SK-N-SH (cell line): ENCODE results near the gene CFAP107. TPM values are rescaled to one million over a fixed set of nuclear protein-coding genes. Genes with fewer than 3 reads are reported as not detected.
A peak's percentile ranks its signal among the peaks of the same experiment; 100 is the strongest.

Source experiments
- CTCF ChIA-PET: fragments of 300-600, 350-600 bp; formaldehyde crosslinking; extraction: SDS; loops from one replicate; lab custom pipeline; 2021; lab: Yijun Ruan, JAX
- POLR2A ChIA-PET: fragments of 350-600 bp; sonication (Branson Sonifier 250); formaldehyde crosslinking; extraction: SDS; loops from one replicate; lab custom pipeline; 2020; ENCODE audit warnings: antibody characterized with exemption, inconsistent platforms; lab: Yijun Ruan, JAX
- DNase-seq: peaks from one replicate; pipeline ENCODE4 v3.0.0; 2012
- H2AFZ ChIP-seq: fragments of 200-600 bp; sonication (generic); 2 replicates; pipeline ENCODE4 v1.8.1; 2016; ENCODE audit warnings: antibody characterized with exemption, mild to moderate bottlenecking, low read depth
- H3F3A ChIP-seq: fragments of 200-600 bp; sonication (generic); replicated peaks from 2 replicates; pipeline ENCODE3; 2016; ENCODE audit warnings: antibody characterized with exemption, mild to moderate bottlenecking; ENCODE audit not compliant: insufficient read depth
- H3K27ac ChIP-seq, 2 experiments: fragments of 200-500 bp in 1 of 2; fragments of 200-600 bp in 1 of 2; sonication (Bioruptor generic) in 1 of 2; sonication (generic), shearing (Covaris generic) in 1 of 2; 2 replicates each; pipeline versions ENCODE4 v1.5.1 to v1.6.1; 2014 to 2016; ENCODE audit warnings: low read depth in 2 of 2, inconsistent platforms in 1 of 2, low read length in 1 of 2, mild to moderate bottlenecking in 1 of 2, mixed read lengths in 1 of 2
- H3K27me3 ChIP-seq: fragments of 200-600 bp; sonication (generic), shearing (Covaris generic); 2 replicates; pipeline ENCODE4 v1.6.1; 2016; ENCODE audit warnings: mixed run types; ENCODE audit not compliant: insufficient read depth
- H3K36me3 ChIP-seq, 2 experiments: fragments of 200-500 bp in 1 of 2; fragments of 200-600 bp in 1 of 2; sonication (Bioruptor generic) in 1 of 2; sonication (generic) in 1 of 2; replicated peaks in 1 of 2; 2 replicates each; pipeline versions ENCODE3 to v1.5.1; 2014 to 2016; ENCODE audit warnings: low read length in 1 of 2, mild to moderate bottlenecking in 1 of 2; ENCODE audit not compliant: insufficient read depth in 2 of 2, control insufficient read depth in 1 of 2
- H3K4me1 ChIP-seq, 2 experiments: fragments of 200-500 bp in 1 of 2; fragments of 200-600 bp in 1 of 2; sonication (Bioruptor generic) in 1 of 2; sonication (generic), shearing (Covaris generic) in 1 of 2; 2 replicates each; pipeline versions ENCODE4 v1.5.1 to v1.6.1; 2014 to 2016; ENCODE audit warnings: low read depth in 1 of 2, low read length in 1 of 2, mixed run types in 1 of 2; ENCODE audit not compliant: insufficient read depth in 2 of 2, control insufficient read depth in 1 of 2
- H3K4me2 ChIP-seq: fragments of 200-600 bp; sonication (generic), shearing (Covaris generic); 2 replicates; pipeline ENCODE4 v1.6.1; 2017; ENCODE audit warnings: mixed run types
- H3K4me3 ChIP-seq, 2 experiments: fragments of 200-500 bp in 1 of 2; fragments of 200-600 bp in 1 of 2; sonication (Bioruptor generic) in 1 of 2; sonication (generic), shearing (Covaris generic) in 1 of 2; 2 replicates each; pipeline versions ENCODE4 v1.5.1 to v1.8.1; 2014 to 2016; ENCODE audit warnings: low read depth in 2 of 2, inconsistent platforms in 1 of 2, low read length in 1 of 2, mild to moderate bottlenecking in 1 of 2, mixed read lengths in 1 of 2, moderate library complexity in 1 of 2
- H3K79me2 ChIP-seq: fragments of 200-600 bp; sonication (generic); 2 replicates; pipeline ENCODE4 v1.8.1; 2017; ENCODE audit warnings: mild to moderate bottlenecking; ENCODE audit not compliant: insufficient read depth
- H3K9ac ChIP-seq: fragments of 200-600 bp; sonication (generic); 2 replicates; pipeline ENCODE4 v1.6.1; 2017; ENCODE audit warnings: mixed run types
- H3K9me2 ChIP-seq: fragments of 200-600 bp; sonication (generic); 2 replicates; pipeline ENCODE4 v1.6.1; 2017; ENCODE audit warnings: mixed run types
- H3K9me3 ChIP-seq: fragments of 200-600 bp; sonication (generic); 2 replicates; pipeline ENCODE4 v1.6.1; 2017; ENCODE audit warnings: mixed run types, mild to moderate bottlenecking, moderate library complexity
- H4K20me1 ChIP-seq: fragments of 200-600 bp; sonication (generic); 2 replicates; pipeline ENCODE4 v1.6.1; 2017; ENCODE audit warnings: mild to moderate bottlenecking, mixed run types; ENCODE audit not compliant: insufficient read depth
- CHD2 ChIP-seq: fragments of 150-350 bp; IDR thresholded peaks from 2 replicates; pipeline ENCODE4 v1.6.1; 2018; ENCODE audit warnings: low read length; ENCODE audit not compliant: partially characterized antibody
- CTCF ChIP-seq: fragments of 200-600 bp; sonication (generic); IDR thresholded peaks from 2 replicates; pipeline ENCODE4 v1.6.1; 2017; ENCODE audit warnings: antibody characterized with exemption, mild to moderate bottlenecking, moderate library complexity
- ELF1 ChIP-seq: IDR thresholded peaks from 2 replicates; pipeline ENCODE4 v1.4.0; 2012
- EP300 ChIP-seq, 2 experiments: IDR thresholded peaks; 2 replicates each; pipeline versions ENCODE4 v1.4.0 to v1.6.1; 2012; ENCODE audit warnings: borderline replicate concordance in 1 of 2, low read depth in 1 of 2, low read length in 1 of 2
- FOSL2 ChIP-seq: IDR thresholded peaks from 2 replicates; pipeline ENCODE4 v1.4.0; 2012; ENCODE audit warnings: low read depth, mild to moderate bottlenecking, moderate library complexity, borderline replicate concordance
- FOXJ3 ChIP-seq: sonication (generic); formaldehyde crosslinking; IDR thresholded peaks from 2 replicates; pipeline ENCODE4 v1.5.1; 2020; ENCODE audit warnings: mild to moderate bottlenecking, missing genetic modification reagents
- FOXM1 ChIP-seq: IDR thresholded peaks from 2 replicates; pipeline ENCODE4 v1.4.0; 2012; ENCODE audit warnings: low read depth, mild to moderate bottlenecking
- GABPA ChIP-seq: IDR thresholded peaks from 2 replicates; pipeline ENCODE4 v1.4.0; 2012; ENCODE audit warnings: low read depth, mild to moderate bottlenecking
- JUND ChIP-seq: IDR thresholded peaks from 2 replicates; pipeline ENCODE4 v1.4.0; 2012
- NFIC ChIP-seq: IDR thresholded peaks from 2 replicates; pipeline ENCODE4 v1.4.0; 2012; ENCODE audit warnings: borderline replicate concordance
- POLR2AphosphoS5 ChIP-seq: IDR thresholded peaks from 2 replicates; pipeline ENCODE4 v1.6.1; 2012; ENCODE audit warnings: low read depth, low read length
- RCOR1 ChIP-seq: fragments of 150-350 bp; IDR thresholded peaks from 2 replicates; pipeline ENCODE4 v1.6.1; 2017; ENCODE audit warnings: antibody characterized with exemption, low read length
- REST ChIP-seq: IDR thresholded peaks from 2 replicates; pipeline ENCODE4 v1.6.1; 2012; ENCODE audit warnings: mild to moderate bottlenecking, low read depth, low read length, moderate library complexity
- RFX5 ChIP-seq: IDR thresholded peaks from 2 replicates; pipeline ENCODE4 v1.6.1; 2012; ENCODE audit warnings: mild to moderate bottlenecking, improper control_type of control experiment, low read length
- RXRA ChIP-seq: IDR thresholded peaks from 2 replicates; pipeline ENCODE4 v1.4.0; 2012; ENCODE audit warnings: low read depth, mild to moderate bottlenecking, borderline replicate concordance
- TCF12 ChIP-seq: IDR thresholded peaks from 2 replicates; pipeline ENCODE4 v1.4.0; 2012
- WGBS: methylation state at CpG from one replicate; pipeline ENCODE4 v1.1.6; 2017; ENCODE audit warnings: low lambda C conversion rate; 5-methylcytosine and 5-hydroxymethylcytosine counted together
- polyA plus RNA-seq, 3 experiments: library from polyadenylated mRNA; depleted of rRNA; stranded (reverse); fragments of >200 nt; gene quantifications; 2 replicates each; pipeline ENCODE4 v1.2.3, GENCODE V29; 2012
- TF ChIP-seq, protein P1 (sequence below): fragments of 150-350 bp; IDR thresholded peaks from 2 replicates; pipeline ENCODE4 v1.6.1; 2016; ENCODE audit warnings: mild to moderate bottlenecking, low read depth, low read length
- TF ChIP-seq, protein P2 (sequence below): fragments of 150-350 bp; IDR thresholded peaks from 2 replicates; pipeline ENCODE4 v1.6.1; 2017; ENCODE audit warnings: antibody characterized with exemption, low read length, low read depth, borderline replicate concordance
- TF ChIP-seq, protein P3 (sequence below): IDR thresholded peaks from 2 replicates; pipeline ENCODE4 v1.4.0; 2012; ENCODE audit warnings: low read depth, borderline replicate concordance

Gene CFAP107
- not detected in 2 replicates for polyA plus RNA-seq (2012; rRNA removed)
- not detected in 2 replicates for polyA plus RNA-seq (2012; cell fraction: cytosol; rRNA removed)
- polyA plus RNA-seq (2012; cell fraction: nucleus; rRNA removed), result not detected in 2 replicates

- Histone ChIP-seq H3K79me2 (no peaks in the 10 kb centered on the region), H3K36me3 (no peaks in the 10 kb centered on the region), H3K9ac (no peak within 1 kb of the TSS), H2AFZ (no peak within 1 kb of the TSS; the same call in 1 of the 2 replicates), H3K4me3 (no peak within 1 kb of the TSS), H3K27me3 (no peaks in the 10 kb centered on the region), H4K20me1 (no peaks in the 10 kb centered on the region), H3F3A (no peaks in the 10 kb centered on the region), H3K27ac (peak within 1 kb of the TSS in 1 of 2 experiments; percentile 36; a peak in 1 of 4 replicates), H3K4me1 (no peaks in the 10 kb centered on the region; a peak in 1 of 4 replicates), H3K4me2 (no peak within 1 kb of the TSS), H3K9me2 (no peaks in the 10 kb centered on the region), H3K9me3 (no peaks in the 10 kb centered on the region)
- 0% methylated on average over 2 of the region's 2 CpGs for WGBS
- DNase-seq, result no peak
- ChIA-PET POLR2A (no interaction called here), CTCF (no interaction called here)
- TF ChIP-seq RXRA, result no peak
- TF ChIP-seq GABPA, result no peak
- TF ChIP-seq, protein P1, sequence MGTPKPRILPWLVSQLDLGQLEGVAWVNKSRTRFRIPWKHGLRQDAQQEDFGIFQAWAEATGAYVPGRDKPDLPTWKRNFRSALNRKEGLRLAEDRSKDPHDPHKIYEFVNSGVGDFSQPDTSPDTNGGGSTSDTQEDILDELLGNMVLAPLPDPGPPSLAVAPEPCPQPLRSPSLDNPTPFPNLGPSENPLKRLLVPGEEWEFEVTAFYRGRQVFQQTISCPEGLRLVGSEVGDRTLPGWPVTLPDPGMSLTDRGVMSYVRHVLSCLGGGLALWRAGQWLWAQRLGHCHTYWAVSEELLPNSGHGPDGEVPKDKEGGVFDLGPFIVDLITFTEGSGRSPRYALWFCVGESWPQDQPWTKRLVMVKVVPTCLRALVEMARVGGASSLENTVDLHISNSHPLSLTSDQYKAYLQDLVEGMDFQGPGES, result no peak
- no peak for TF ChIP-seq ELF1
- no peak for TF ChIP-seq FOXJ3 (CRISPR knock-in tag)
- TF ChIP-seq NFIC, result no peak
- TF ChIP-seq FOXM1, result no peak
- no peak for TF ChIP-seq CHD2
- TF ChIP-seq CTCF, result no peak
- no peak for TF ChIP-seq FOSL2
- no peak for TF ChIP-seq EP300 (IDR thresholded peaks at IDR 0.05; ENCODE audit: borderline replicate concordance in 1 of 2, low read depth in 1 of 2, low read length in 1 of 2)
- TF ChIP-seq RCOR1, result no peak
- no peak for TF ChIP-seq POLR2AphosphoS5
- no peak for TF ChIP-seq JUND
- no peak for TF ChIP-seq TCF12
- no peak for TF ChIP-seq RFX5
- TF ChIP-seq, protein P2, sequence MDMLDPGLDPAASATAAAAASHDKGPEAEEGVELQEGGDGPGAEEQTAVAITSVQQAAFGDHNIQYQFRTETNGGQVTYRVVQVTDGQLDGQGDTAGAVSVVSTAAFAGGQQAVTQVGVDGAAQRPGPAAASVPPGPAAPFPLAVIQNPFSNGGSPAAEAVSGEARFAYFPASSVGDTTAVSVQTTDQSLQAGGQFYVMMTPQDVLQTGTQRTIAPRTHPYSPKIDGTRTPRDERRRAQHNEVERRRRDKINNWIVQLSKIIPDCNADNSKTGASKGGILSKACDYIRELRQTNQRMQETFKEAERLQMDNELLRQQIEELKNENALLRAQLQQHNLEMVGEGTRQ, result no peak
- TF ChIP-seq, protein P3, sequence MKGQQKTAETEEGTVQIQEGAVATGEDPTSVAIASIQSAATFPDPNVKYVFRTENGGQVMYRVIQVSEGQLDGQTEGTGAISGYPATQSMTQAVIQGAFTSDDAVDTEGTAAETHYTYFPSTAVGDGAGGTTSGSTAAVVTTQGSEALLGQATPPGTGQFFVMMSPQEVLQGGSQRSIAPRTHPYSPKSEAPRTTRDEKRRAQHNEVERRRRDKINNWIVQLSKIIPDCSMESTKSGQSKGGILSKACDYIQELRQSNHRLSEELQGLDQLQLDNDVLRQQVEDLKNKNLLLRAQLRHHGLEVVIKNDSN, result no peak
- no peak for TF ChIP-seq REST
These were observed at the start of gene CFAP107 for GRCh38 chr1:12745992-12746323. Gene CFAP107 (plus strand): TSS chr1:12746200. CDS start chr1:12746431, 231 bp downstream.
